Esophagus squamous epithelium (tissue), 5 donors: ENCODE data around the gene FOXK2. TPM values are rescaled to one million over a fixed set of nuclear protein-coding genes. Genes with fewer than 3 reads are reported as not detected.

Source experiments
- DNase-seq: peaks from one replicate; lab custom pipeline; 2025; lab: John Stamatoyannopoulos, UW
- H3K27ac ChIP-seq, 4 donors: fragments of 200-600 bp; sonication (generic); one replicate each; pipeline ENCODE4 v1.5.1; 2016 to 2019; ENCODE audit warnings: mild to moderate bottlenecking in 1 of 4
- H3K27me3 ChIP-seq, 4 donors: fragments of 200-600 bp; sonication (generic); 1 replicate in 3 of 4; 2 replicates in 1 of 4; pipeline versions ENCODE4 v1.5.1 to v1.6.0; 2017 to 2021; ENCODE audit warnings: antibody characterized with exemption in 1 of 4
- H3K36me3 ChIP-seq, 3 donors: fragments of 200-600 bp; sonication (generic); one replicate each; pipeline ENCODE4 v1.5.1; 2016 to 2019
- H3K4me1 ChIP-seq, 3 donors: fragments of 200-600 bp; sonication (generic); one replicate each; pipeline ENCODE4 v1.5.1; 2017 to 2019
- H3K4me3 ChIP-seq, 4 donors: fragments of 200-600 bp; sonication (generic); 1 replicate in 3 of 4; 2 replicates in 1 of 4; pipeline ENCODE4 v1.5.1; 2016 to 2019; ENCODE audit warnings: mild to moderate bottlenecking in 2 of 4, moderate library complexity in 1 of 4
- H3K9me3 ChIP-seq, 3 donors: fragments of 200-600 bp; sonication (generic); one replicate each; pipeline ENCODE4 v1.5.1; 2016 to 2019
- CTCF ChIP-seq, 6 experiments: fragments of 450-650 bp in 4 of 6; fragments of 200-600 bp in 2 of 6; sonication (generic) in 2 of 6; IDR thresholded peaks; one replicate each; pipeline ENCODE4 v1.5.1; 2016 to 2019; ENCODE audit warnings: antibody characterized with exemption in 6 of 6, mild to moderate bottlenecking in 4 of 6, moderate library complexity in 4 of 6
- POLR2A ChIP-seq, 4 donors: fragments of 450-650 bp; IDR thresholded peaks; one replicate each; pipeline ENCODE4 v1.6.1; 2017; ENCODE audit warnings: antibody characterized with exemption in 4 of 4, mild to moderate bottlenecking in 4 of 4, moderate library complexity in 3 of 4
- WGBS, 2 donors: methylation state at CpG; one replicate each; pipeline ENCODE4 v1.1.5; 2018; 5-methylcytosine and 5-hydroxymethylcytosine counted together
- intact Hi-C: fragments of 100-400 bp; cut with DNase I; formaldehyde crosslinking; loops from one replicate; pipeline ENCODE4 v1.15.0; 2022
- total RNA-seq, 4 donors: library from RNA; depleted of rRNA; stranded (reverse); fragments of >200 nt; gene quantifications; one replicate each; pipeline ENCODE4 v1.1.0, GENCODE V29; 2016
- donor health status: DM: yes; HTN: yes; CAD: no.

FOXK2 gene
- 10 to 100 TPM; 26.3 to 38.2 (median 34.5) TPM for total RNA-seq

GRCh38 chr17:82518826-82519810 is at the start of gene FOXK2:
Gene FOXK2 (plus strand): TSS chr17:82519732. CDS start chr17:82519889, 157 bp downstream.
- intact Hi-C loops = no loop called here
- Histone ChIP-seq H3K27me3 (no peaks in the 10 kb centered on the region), H3K36me3 (no peaks in the 10 kb centered on the region), H3K4me1 (peaks cover 10 to 43% (median 11%) of the 10 kb centered on the region in 3 donors), H3K9me3 (no peaks in the 10 kb centered on the region), H3K27ac (peak within 1 kb of the TSS; percentile 86 to 98 (median 96)), H3K4me3 (peak within 1 kb of the TSS; percentile 56 to 94 (median 82))
- peak; percentile 28 for DNase-seq
- 10 to 12% methylated on average over 15 to 19 of the region's 114 CpGs for WGBS, 2 donors
- TF ChIP-seq POLR2A (IDR thresholded peaks at IDR 0.05) (peak in 3 of 4 donors; percentile 28 to 87 (median 75)), CTCF (IDR thresholded peaks at IDR 0.05) (peak in 3 of 6 experiments; percentile 10 to 27 (median 21))

- Histone ChIP-seq H3K27ac (no peak overlapping the region), H3K4me1 (no peaks in the 10 kb centered on the region), H3K27me3 (no peaks in the 10 kb centered on the region), H3K9me3 (no peaks in the 10 kb centered on the region), H3K36me3 (peaks cover 6 to 96% (median 38%) of the 10 kb centered on the region in 3 donors), H3K4me3 (no peak overlapping the region)
- DNase-seq = no peak
- TF ChIP-seq POLR2A (IDR thresholded peaks at IDR 0.05) (no peak), CTCF (IDR thresholded peaks at IDR 0.05) (no peak)
- 89 to 95% methylated on average over 7 of the region's 7 CpGs for WGBS, 2 donors
- intact Hi-C loops = no loop called here
Measured at GRCh38 chr17:82470065-82470464, 49.5 kb upstream of the FOXK2 start.

GRCh38 chr17:82474223-82475010 is 45.1 kb upstream of the FOXK2 start:
- no peak for DNase-seq
- Histone ChIP-seq H3K27ac (no peak overlapping the region), H3K36me3 (peaks cover 10 to 96% (median 41%) of the 10 kb centered on the region in 3 donors), H3K4me1 (peaks cover 0 to 3% (median 0%) of the 10 kb centered on the region in 3 donors), H3K9me3 (no peaks in the 10 kb centered on the region), H3K27me3 (no peaks in the 10 kb centered on the region), H3K4me3 (no peak overlapping the region)
- intact Hi-C loops = no loop called here
- WGBS, 2 donors = 85% methylated on average over 11 of the region's 11 CpGs
- TF ChIP-seq POLR2A (IDR thresholded peaks at IDR 0.05) (no peak), CTCF (IDR thresholded peaks at IDR 0.05) (no peak)

GRCh38 chr17:82475458-82475857 is 44.1 kb upstream of the FOXK2 start:
- 77 to 92% methylated on average over 3 to 8 of the region's 8 CpGs for WGBS, 2 donors
- intact Hi-C loops = no loop called here
- peaks cover 0 to 3% (median 0%) of the 10 kb centered on the region in 3 donors for H3K4me1 ChIP-seq
- DNase-seq = no peak
- H3K4me3 ChIP-seq = no peak overlapping the region
- H3K9me3 ChIP-seq = no peaks in the 10 kb centered on the region
- TF ChIP-seq POLR2A (IDR thresholded peaks at IDR 0.05) (no peak), CTCF (IDR thresholded peaks at IDR 0.05) (no peak)
- H3K27ac ChIP-seq = no peak overlapping the region
- H3K27me3 ChIP-seq = no peaks in the 10 kb centered on the region
- peaks cover 20 to 96% (median 42%) of the 10 kb centered on the region in 3 donors for H3K36me3 ChIP-seq
